ENCODE measurements around the gene SDHAF2.
A peak's percentile ranks its signal among the peaks of the same experiment; 100 is the strongest.
"Not testable (repeated sequence)": the region's sequence is repeated elsewhere in the genome, so short reads cannot be mapped to it uniquely, and the experiment has no call there.

SDHAF2 gene

DNA sequence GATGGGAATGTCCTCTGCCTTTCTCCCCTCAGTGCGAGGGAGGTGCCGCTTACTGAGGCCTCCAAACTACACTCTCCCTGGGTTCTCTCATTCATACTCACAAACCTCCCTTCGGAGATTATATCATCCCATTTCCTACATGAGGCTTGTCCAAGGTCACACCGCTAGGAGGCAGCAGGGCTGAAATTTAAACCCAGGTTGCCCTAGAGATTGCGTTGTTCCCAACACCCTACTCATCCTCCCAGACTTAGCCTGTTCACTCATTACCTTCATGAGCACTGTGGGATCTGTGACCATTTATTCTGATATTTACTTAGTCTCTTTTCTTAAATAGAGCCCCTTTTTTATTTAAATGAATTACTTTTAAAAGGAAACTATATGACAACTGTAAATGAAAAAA lies 31.1 kb downstream of the SDHAF2 start:
- DNase-seq (ENCODE audit: low read depth) = no peak
- no peak overlapping the region for H3K4me3 ChIP-seq (ENCODE audit: low read depth, low read length)
- TF ChIP-seq POLR2A (IDR thresholded peaks at IDR 0.05; ENCODE audit: extremely low read depth, insufficient read length) = no peak
- TF ChIP-seq, protein P1, sequence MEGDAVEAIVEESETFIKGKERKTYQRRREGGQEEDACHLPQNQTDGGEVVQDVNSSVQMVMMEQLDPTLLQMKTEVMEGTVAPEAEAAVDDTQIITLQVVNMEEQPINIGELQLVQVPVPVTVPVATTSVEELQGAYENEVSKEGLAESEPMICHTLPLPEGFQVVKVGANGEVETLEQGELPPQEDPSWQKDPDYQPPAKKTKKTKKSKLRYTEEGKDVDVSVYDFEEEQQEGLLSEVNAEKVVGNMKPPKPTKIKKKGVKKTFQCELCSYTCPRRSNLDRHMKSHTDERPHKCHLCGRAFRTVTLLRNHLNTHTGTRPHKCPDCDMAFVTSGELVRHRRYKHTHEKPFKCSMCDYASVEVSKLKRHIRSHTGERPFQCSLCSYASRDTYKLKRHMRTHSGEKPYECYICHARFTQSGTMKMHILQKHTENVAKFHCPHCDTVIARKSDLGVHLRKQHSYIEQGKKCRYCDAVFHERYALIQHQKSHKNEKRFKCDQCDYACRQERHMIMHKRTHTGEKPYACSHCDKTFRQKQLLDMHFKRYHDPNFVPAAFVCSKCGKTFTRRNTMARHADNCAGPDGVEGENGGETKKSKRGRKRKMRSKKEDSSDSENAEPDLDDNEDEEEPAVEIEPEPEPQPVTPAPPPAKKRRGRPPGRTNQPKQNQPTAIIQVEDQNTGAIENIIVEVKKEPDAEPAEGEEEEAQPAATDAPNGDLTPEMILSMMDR (IDR thresholded peaks at IDR 0.05; ENCODE audit: low read depth, low read length) = no peak
- no peak for TF ChIP-seq MYC (IDR thresholded peaks at IDR 0.05; ENCODE audit: low read depth, low read length)
- TF ChIP-seq, protein P2, sequence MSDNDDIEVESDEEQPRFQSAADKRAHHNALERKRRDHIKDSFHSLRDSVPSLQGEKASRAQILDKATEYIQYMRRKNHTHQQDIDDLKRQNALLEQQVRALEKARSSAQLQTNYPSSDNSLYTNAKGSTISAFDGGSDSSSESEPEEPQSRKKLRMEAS (IDR thresholded peaks at IDR 0.05; ENCODE audit: low read depth, low read length) = no peak

DNA sequence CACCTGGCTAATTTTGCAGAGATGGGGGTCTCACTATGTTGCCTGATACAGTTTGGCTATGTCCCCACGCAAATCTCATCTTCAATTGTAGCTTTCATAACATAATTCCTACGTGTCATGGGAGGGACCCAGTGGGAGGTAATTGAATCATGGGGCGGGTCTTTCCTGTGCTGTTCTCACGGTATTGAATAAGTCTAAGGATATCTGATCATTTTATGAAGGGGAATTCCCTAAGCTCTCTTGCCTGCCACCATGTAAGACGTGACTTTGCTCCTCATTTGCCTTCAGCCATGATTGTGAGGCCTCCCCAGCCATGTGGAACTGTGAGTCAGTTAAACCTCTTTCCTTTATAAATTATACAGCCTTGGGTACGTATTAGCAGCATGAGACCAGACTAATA lies 37.7 kb downstream of the SDHAF2 start:
- not testable (repeated sequence) for DNase-seq (ENCODE audit: low read depth); H3K4me3 ChIP-seq (ENCODE audit: low read depth, low read length)

DNA sequence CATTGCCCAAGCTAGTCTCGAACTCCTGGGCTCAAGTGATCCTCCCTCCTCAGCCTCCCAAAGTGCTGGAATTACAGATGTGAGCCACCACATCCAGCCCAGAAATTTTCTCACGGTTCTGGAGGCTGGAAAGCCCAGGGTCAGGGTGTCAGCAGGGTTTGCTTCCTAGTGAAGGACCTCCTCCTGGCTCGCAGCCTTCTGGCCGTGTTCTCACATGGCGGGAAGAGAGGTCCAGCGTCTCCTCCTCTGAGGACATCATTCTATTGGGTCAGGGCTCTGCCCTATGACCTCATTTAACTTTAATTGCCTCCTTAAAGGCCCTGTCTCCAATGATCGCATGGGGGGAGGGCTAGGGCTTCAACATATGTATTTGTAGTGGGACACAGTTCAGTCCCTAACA lies 38.1 kb downstream of the SDHAF2 start:
- TF ChIP-seq, protein P1 (IDR thresholded peaks at IDR 0.05; ENCODE audit: low read depth, low read length) = no peak
- TF ChIP-seq, protein P2 (IDR thresholded peaks at IDR 0.05; ENCODE audit: low read depth, low read length) = no peak
- TF ChIP-seq MYC (IDR thresholded peaks at IDR 0.05; ENCODE audit: low read depth, low read length) = no peak
- no peak for TF ChIP-seq POLR2A (IDR thresholded peaks at IDR 0.05; ENCODE audit: extremely low read depth, insufficient read length)
- DNase-seq (ENCODE audit: low read depth) = no peak
- no peak overlapping the region for H3K4me3 ChIP-seq (ENCODE audit: low read depth, low read length)

DNA sequence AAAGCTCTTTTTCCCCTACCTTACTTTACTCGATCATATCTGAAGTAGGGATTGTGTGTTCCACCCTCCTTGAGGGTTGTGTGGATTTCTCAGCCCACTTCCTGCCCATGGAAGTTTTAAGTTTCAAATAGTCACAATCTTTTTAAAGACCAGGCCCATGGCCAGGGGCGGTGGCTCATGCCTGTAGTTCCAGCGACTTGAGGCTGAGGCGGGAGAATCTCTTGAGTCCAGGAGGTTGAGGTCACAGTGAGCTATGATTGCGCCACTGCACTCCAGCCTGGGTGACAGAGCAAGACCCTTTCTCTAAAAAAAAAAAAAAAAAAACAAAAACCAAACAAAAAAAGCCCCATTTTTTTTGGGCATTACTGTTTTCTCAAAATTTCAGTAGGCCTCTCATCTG lies 42.4 kb downstream of the SDHAF2 start:
- no peak overlapping the region for H3K4me3 ChIP-seq (ENCODE audit: low read depth, low read length)
- DNase-seq (ENCODE audit: low read depth) = peak; percentile 38
- TF ChIP-seq, protein P2 (IDR thresholded peaks at IDR 0.05; ENCODE audit: low read depth, low read length) = no peak
- TF ChIP-seq MYC (IDR thresholded peaks at IDR 0.05; ENCODE audit: low read depth, low read length) = no peak
- TF ChIP-seq, protein P1 (IDR thresholded peaks at IDR 0.05; ENCODE audit: low read depth, low read length) = no peak
- no peak for TF ChIP-seq POLR2A (IDR thresholded peaks at IDR 0.05; ENCODE audit: extremely low read depth, insufficient read length)

DNA sequence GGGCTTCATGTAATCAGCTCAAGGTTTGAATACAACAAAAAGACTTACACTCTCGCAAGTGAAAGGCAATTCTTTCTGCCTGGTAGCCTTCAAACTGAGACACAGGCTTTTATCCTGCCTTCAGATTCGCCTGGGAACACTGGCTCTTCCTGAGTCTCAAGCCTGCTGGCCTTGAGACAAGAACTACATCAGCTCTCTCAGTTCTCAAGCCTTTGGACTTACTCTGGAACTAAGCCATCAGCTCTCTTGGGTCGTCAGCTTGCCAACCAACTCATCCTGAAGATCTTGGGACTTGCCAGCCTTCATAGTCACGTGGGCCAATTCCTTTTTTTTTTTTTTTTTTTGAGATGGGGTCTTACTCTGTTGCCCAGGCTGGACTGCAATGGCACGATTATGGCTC lies 42.9 kb downstream of the SDHAF2 start:
- DNase-seq (ENCODE audit: low read depth) = no peak
- TF ChIP-seq MYC (IDR thresholded peaks at IDR 0.05; ENCODE audit: low read depth, low read length) (no peak), POLR2A (IDR thresholded peaks at IDR 0.05; ENCODE audit: extremely low read depth, insufficient read length) (no peak)
- TF ChIP-seq, protein P1 (IDR thresholded peaks at IDR 0.05; ENCODE audit: low read depth, low read length) = no peak
- TF ChIP-seq, protein P2 (IDR thresholded peaks at IDR 0.05; ENCODE audit: low read depth, low read length) = no peak
- no peak overlapping the region for H3K4me3 ChIP-seq (ENCODE audit: low read depth, low read length)

DNA sequence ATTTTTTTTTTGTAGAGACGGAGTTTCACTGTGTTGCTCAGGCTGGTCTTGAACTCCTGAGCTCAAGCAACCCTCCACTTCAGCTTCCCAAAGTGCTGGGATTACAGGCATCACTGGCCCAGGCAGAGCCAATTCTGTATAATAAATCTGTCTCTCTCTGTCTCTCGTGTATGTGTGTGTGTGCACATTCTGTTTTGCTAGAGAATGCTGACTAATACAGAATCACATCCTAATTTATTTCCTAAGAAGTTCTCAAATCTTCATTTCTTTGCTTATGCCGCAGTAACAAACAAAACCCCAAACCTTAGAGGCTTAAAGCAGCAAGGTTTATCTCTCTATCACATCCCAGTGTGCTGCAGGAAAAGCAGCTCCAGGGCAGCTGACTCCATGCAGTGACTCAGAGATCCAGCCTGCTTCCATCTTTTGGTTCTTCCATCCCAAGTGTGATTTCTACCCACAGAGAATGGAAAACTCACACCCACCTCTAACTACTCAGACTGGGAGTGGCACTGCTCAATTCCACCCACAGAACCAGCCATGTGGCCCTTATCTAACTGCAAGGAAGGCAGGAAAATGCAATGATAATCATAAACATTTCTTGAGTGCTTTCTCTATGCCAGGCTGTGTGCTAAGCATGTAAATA lies 43.6 kb downstream of the SDHAF2 start:
- TF ChIP-seq, protein P1 (IDR thresholded peaks at IDR 0.05; ENCODE audit: low read depth, low read length) = no peak
- TF ChIP-seq, protein P2 (IDR thresholded peaks at IDR 0.05; ENCODE audit: low read depth, low read length) = no peak
- TF ChIP-seq MYC (IDR thresholded peaks at IDR 0.05; ENCODE audit: low read depth, low read length) (no peak), POLR2A (IDR thresholded peaks at IDR 0.05; ENCODE audit: extremely low read depth, insufficient read length) (no peak)
- H3K4me3 ChIP-seq (ENCODE audit: low read depth, low read length) = no peak overlapping the region
- no peak for DNase-seq (ENCODE audit: low read depth)

Data from NB4 (cell line).